B cell (primary cell): Measurements from ENCODE around the gene TP53BP1. TPM values are rescaled to one million over a fixed set of nuclear protein-coding genes. Genes with fewer than 3 reads are reported as not detected.

ENCODE experiments used
- ATAC-seq: fragments of 200-7000 bp; cut with Tn5 transposase; one replicate; pipeline ENCODE4 v1.10.0; 2021; ENCODE audit warnings: low read depth, mild to moderate bottlenecking, moderate number of reproducible peaks, moderate library complexity
- CTCF ChIA-PET: fragments of 350-600 bp; sonication (Branson Sonifier 250); formaldehyde crosslinking; loops from one replicate; lab custom pipeline; 2021; ENCODE audit warnings: antibody characterized with exemption, inconsistent platforms; lab: Charles Lee
- POLR2A ChIA-PET: fragments of 350-600 bp; sonication (Branson Sonifier 250); formaldehyde crosslinking; loops from one replicate; lab custom pipeline; 2021; ENCODE audit warnings: antibody characterized with exemption; lab: Charles Lee
- DNase-seq: peaks from one replicate; pipeline ENCODE4 v3.0.0; 2013
- H2AFZ ChIP-seq: 2 replicates; pipeline ENCODE4 v1.6.1; 2012; ENCODE audit warnings: mild to moderate bottlenecking, low read depth, low read length; ENCODE audit not compliant: insufficient read depth, poor library complexity, severe bottlenecking
- H3K27ac ChIP-seq, 2 donors: 1 replicate in 1 of 2; 2 replicates in 1 of 2; pipeline ENCODE4 v1.5.1; 2012 to 2013; ENCODE audit warnings: low read length in 2 of 2, mild to moderate bottlenecking in 2 of 2, moderate library complexity in 1 of 2
- H3K27me3 ChIP-seq, 4 experiments: fragments of 200-600 bp in 1 of 4; sonication (generic) in 1 of 4; replicated peaks in 1 of 4; 1 replicate in 2 of 4; 2 replicates in 2 of 4; pipeline versions ENCODE4 v1.6.1 to v1.7.0; 2013 to 2016; ENCODE audit warnings: low read length in 3 of 4, mild to moderate bottlenecking in 2 of 4, mixed read lengths in 1 of 4, moderate library complexity in 1 of 4; ENCODE audit not compliant: insufficient read depth in 4 of 4, control insufficient read depth in 3 of 4; ENCODE audit errors: control extremely low read depth in 1 of 4
- H3K36me3 ChIP-seq, 2 experiments: replicated peaks in 1 of 2; 1 replicate in 1 of 2; 2 replicates in 1 of 2; pipeline versions ENCODE4 v1.6.1 to v1.7.1; 2013; ENCODE audit warnings: low read length in 1 of 2; ENCODE audit not compliant: insufficient read depth in 2 of 2, control insufficient read depth in 1 of 2; ENCODE audit errors: control extremely low read depth in 1 of 2, extremely low read depth in 1 of 2
- H3K4me1 ChIP-seq, 2 donors: fragments of 200-600 bp in 1 of 2; sonication (generic) in 1 of 2; 1 replicate in 1 of 2; 2 replicates in 1 of 2; pipeline versions ENCODE4 v1.5.1 to v1.6.1; 2013 to 2017; ENCODE audit warnings: low read length in 2 of 2; ENCODE audit not compliant: control insufficient read depth in 2 of 2, insufficient read depth in 2 of 2
- H3K4me2 ChIP-seq: replicated peaks from 2 replicates; pipeline ENCODE3; 2012; ENCODE audit warnings: mild to moderate bottlenecking, low read depth, low read length; ENCODE audit not compliant: poor library complexity, severe bottlenecking
- H3K4me3 ChIP-seq, 5 experiments: fragments of 200-600 bp in 1 of 5; sonication (generic) in 1 of 5; 1 replicate in 3 of 5; 2 replicates in 2 of 5; pipeline versions ENCODE4 v1.5.1 to v1.7.0; 2011 to 2016; ENCODE audit warnings: low read length in 4 of 5, mild to moderate bottlenecking in 4 of 5, low read depth in 2 of 5, control low read depth in 1 of 5, moderate library complexity in 1 of 5; ENCODE audit not compliant: insufficient read depth in 1 of 5; ENCODE audit errors: control extremely low read depth in 1 of 5, extremely low read depth in 1 of 5
- H3K79me2 ChIP-seq: fragments of 200-600 bp; sonication (generic); one replicate; pipeline ENCODE4 v1.6.0; 2016; ENCODE audit warnings: low read length; ENCODE audit not compliant: control insufficient read depth, insufficient read depth
- H3K9ac ChIP-seq: fragments of 200-600 bp; sonication (generic); 2 replicates; pipeline ENCODE4 v1.6.1; 2017; ENCODE audit warnings: mild to moderate bottlenecking, low read length, moderate library complexity
- H3K9me3 ChIP-seq, 3 donors: one replicate each; pipeline versions ENCODE4 v1.6.1 to v1.7.1; 2013; ENCODE audit warnings: low read length in 2 of 3; ENCODE audit not compliant: control insufficient read depth in 2 of 3, insufficient read depth in 1 of 3; ENCODE audit errors: control extremely low read depth in 1 of 3
- H4K20me1 ChIP-seq: 2 replicates; pipeline ENCODE4 v1.6.0; 2012; ENCODE audit warnings: mild to moderate bottlenecking, low read length; ENCODE audit not compliant: insufficient read depth, control insufficient read depth, poor library complexity, severe bottlenecking
- H3K27ac Mint-ChIP-seq: one replicate; pipeline ENCODE4 v1.8.0; 2021; ENCODE audit warnings: mixed read lengths
- H3K27me3 Mint-ChIP-seq: one replicate; pipeline ENCODE4 v1.8.0; 2021; ENCODE audit warnings: mixed read lengths
- H3K4me1 Mint-ChIP-seq: one replicate; pipeline ENCODE4 v1.8.0; 2021; ENCODE audit warnings: mixed read lengths
- H3K4me3 Mint-ChIP-seq: one replicate; pipeline ENCODE4 v1.8.0; 2021; ENCODE audit warnings: mixed read lengths
- H3K9me3 Mint-ChIP-seq: one replicate; pipeline ENCODE4 v1.8.0; 2022; ENCODE audit warnings: mixed read lengths; ENCODE audit not compliant: insufficient read depth
- CTCF ChIP-seq: fragments of 200-600 bp; IDR thresholded peaks from one replicate; pipeline ENCODE4 v1.8.0; 2022; ENCODE audit warnings: antibody characterized with exemption, mild to moderate bottlenecking
- EZH2 ChIP-seq: IDR thresholded peaks from 2 replicates; pipeline ENCODE4 v1.6.1; 2012; ENCODE audit warnings: borderline replicate concordance, low read depth, mild to moderate bottlenecking, moderate library complexity, low read length; ENCODE audit not compliant: insufficient read depth, poor library complexity, severe bottlenecking
- WGBS: methylation state at CpG from one replicate; pipeline ENCODE4 v1.1.5; 2013; ENCODE audit warnings: missing lambda C conversion rate; ENCODE audit not compliant: insufficient coverage; 5-methylcytosine and 5-hydroxymethylcytosine counted together
- intact Hi-C: fragments of 100-400 bp; cut with micrococcal nuclease; formaldehyde crosslinking; loops from one replicate; pipeline ENCODE4 v1.10.0; 2022
- polyA plus RNA-seq: library from polyadenylated mRNA; depleted of rRNA; stranded (reverse); fragments of >200 nt; gene quantifications from 2 replicates; pipeline ENCODE4 v1.2.3, GENCODE V29; 2012
- total RNA-seq, 2 donors: library from RNA; stranded (reverse); fragments of 120-200 nt in 1 of 2; gene quantifications; 1 replicate in 1 of 2; 2 replicates in 1 of 2; pipeline versions ENCODE4 v1.2.3 to v1.2.4, GENCODE V29; 2013 to 2022

TP53BP1 gene
- total and polyA plus RNA-seq, 2 donors (not counting 1 experiment from before 2014, with no cell fraction given) = 13.1 to 70.5 TPM

- Histone ChIP-seq H3K4me1 (peaks cover 11% of the 10 kb centered on the region in 2 donors), H3K4me2 (no peak overlapping the region), H3K9ac (no peak overlapping the region), H3K4me3 (no peak overlapping the region), H3K27me3 (no peaks in the 10 kb centered on the region), H3K36me3 (peaks cover 1 to 14% of the 10 kb centered on the region in 2 experiments), H3K79me2 (peaks cover 21% of the 10 kb centered on the region), H3K27ac (no peak overlapping the region), H2AFZ (no peak overlapping the region), H4K20me1 (no peaks in the 10 kb centered on the region), H3K9me3 (no peaks in the 10 kb centered on the region)
- TF ChIP-seq CTCF (no peak), EZH2 (no peak)
- CTCF ChIA-PET = interaction anchor here (9.7 kb wide), 1 partner anchor 24 kb away, joined by 97 read pairs; no protein-coding TSS in a partner anchor
- Mint-ChIP-seq H3K4me3 (no peak overlapping the region), H3K4me1 (peaks cover 26% of the 10 kb centered on the region), H3K27ac (no peak overlapping the region), H3K27me3 (no peaks in the 10 kb centered on the region), H3K9me3 (no peaks in the 10 kb centered on the region)
- intact Hi-C loops = no loop called here
- WGBS = 17% methylated on average over 1 of the region's 1 CpG
- ATAC-seq = no peak
- no peak for DNase-seq
- POLR2A ChIA-PET = interaction anchor here (0.6 kb wide), 1 partner anchor 26 kb away, joined by 3 read pairs; no protein-coding TSS in a partner anchor
Observed at GRCh38 chr15:43489191-43489590, 3.8 kb downstream of the TP53BP1 start.

DNA sequence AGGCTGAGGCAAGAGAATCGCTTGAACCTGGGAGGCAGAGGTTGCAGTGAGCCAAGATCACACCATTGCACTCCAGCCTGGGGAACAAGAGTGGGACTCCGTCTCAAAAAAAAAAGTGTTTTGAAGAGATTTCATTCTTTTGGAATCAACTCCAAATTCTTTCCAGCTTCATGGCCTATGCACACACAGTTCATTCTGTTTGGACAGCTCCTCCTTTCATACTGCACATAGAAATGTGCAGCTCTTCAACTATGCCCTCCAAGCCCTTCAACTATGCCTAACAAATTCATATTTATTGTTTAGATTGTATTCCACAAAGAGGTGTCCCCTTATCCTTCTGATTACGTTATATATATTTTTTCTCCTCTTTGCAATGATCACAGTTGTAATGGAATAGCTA lies 4.2 kb downstream of the TP53BP1 start:
- Histone ChIP-seq H3K4me3 (no peak overlapping the region), H3K27ac (no peak overlapping the region), H4K20me1 (no peaks in the 10 kb centered on the region), H3K9me3 (no peaks in the 10 kb centered on the region), H2AFZ (no peak overlapping the region), H3K36me3 (peaks cover 1 to 15% of the 10 kb centered on the region in 2 experiments), H3K9ac (no peak overlapping the region), H3K4me1 (peaks cover 10 to 11% of the 10 kb centered on the region in 2 donors), H3K4me2 (no peak overlapping the region), H3K79me2 (peaks cover 21% of the 10 kb centered on the region), H3K27me3 (no peaks in the 10 kb centered on the region)
- WGBS = 100% methylated on average over 1 of the region's 3 CpGs
- Mint-ChIP-seq H3K4me1 (peaks cover 27% of the 10 kb centered on the region), H3K9me3 (no peaks in the 10 kb centered on the region), H3K27ac (no peak overlapping the region), H3K27me3 (no peaks in the 10 kb centered on the region), H3K4me3 (no peak overlapping the region)
- ChIA-PET POLR2A (interaction anchor here (0.6 kb wide), 1 partner anchor 26 kb away, joined by 3 read pairs; no protein-coding TSS in a partner anchor), CTCF (interaction anchor here (9.7 kb wide), 1 partner anchor 25 kb away, joined by 97 read pairs; no protein-coding TSS in a partner anchor)
- DNase-seq = no peak
- intact Hi-C loops = no loop called here
- no peak for ATAC-seq
- TF ChIP-seq CTCF = no peak
- no peak for TF ChIP-seq EZH2
